Measurements from ENCODE around the gene ARHGAP5. TPM values are rescaled to one million over a fixed set of nuclear protein-coding genes. Genes with fewer than 3 reads are reported as not detected.
"Not testable (repeated sequence)": the region's sequence is repeated elsewhere in the genome, so short reads cannot be mapped to it uniquely, and the experiment has no call there.

Gene ARHGAP5
- total RNA-seq, 2 experiments from 2014 or later, result 8.1 to 20.4 TPM

DNA sequence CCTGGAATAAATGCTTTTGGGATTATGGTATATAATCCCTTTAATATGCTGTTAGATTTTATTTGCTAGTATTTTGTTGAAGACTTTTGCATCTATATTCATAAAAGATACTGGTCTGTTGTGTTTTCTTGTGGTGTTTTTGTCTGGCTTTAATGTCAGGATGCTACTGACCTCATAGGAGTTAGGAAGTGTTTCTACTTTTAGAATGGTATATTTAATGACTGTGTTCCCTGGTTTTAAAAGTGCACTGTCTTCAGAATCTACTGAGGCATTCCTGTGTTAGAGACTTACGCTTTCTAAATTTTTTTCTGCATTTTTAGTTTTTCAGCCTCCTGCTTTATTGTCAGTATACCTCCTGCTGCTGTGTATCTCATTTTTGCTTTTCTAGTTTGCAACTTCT, 51.6 kb downstream of the ARHGAP5 start:
- H3K9me2 ChIP-seq (ENCODE audit: insufficient read depth, low read length), result no peaks in the 10 kb centered on the region
- no peaks in the 10 kb centered on the region for H4K20me1 ChIP-seq (ENCODE audit: insufficient read depth, low read length)
- TF ChIP-seq CTCF (conservative IDR thresholded peaks at IDR 0.05; ENCODE audit: low read length) (no peak), EZH2phosphoT487 (IDR thresholded peaks at IDR 0.05; ENCODE audit: borderline replicate concordance, low read depth, low read length) (no peak)
- no peak overlapping the region for H3K4me2 ChIP-seq (ENCODE audit: low read length)
- H3K79me2 ChIP-seq (ENCODE audit: insufficient read depth, low read depth, low read length), result no peaks in the 10 kb centered on the region
- H3K36me3 ChIP-seq (ENCODE audit: insufficient read depth, low read length), result no peaks in the 10 kb centered on the region
- POLR2A ChIA-PET, result no interaction called here
- H2AFZ ChIP-seq (ENCODE audit: low read length), result no peak overlapping the region
- H3K27ac ChIP-seq (ENCODE audit: low read depth, low read length, poor library complexity, severe bottlenecking), result no peak overlapping the region
- no peak for DNase-seq (ENCODE audit: low spot score)
- BruUV-seq (replicated peaks), result no TSS peak
- intact Hi-C loops (cut with micrococcal nuclease; ENCODE audit: unreplicated experiment), result no loop called here
- H3K4me3 ChIP-seq (ENCODE audit: low read depth, low read length, poor library complexity, severe bottlenecking), result no peak overlapping the region
- CTCF ChIA-PET (ENCODE audit: unreplicated experiment), result no interaction called here
- no peaks in the 10 kb centered on the region for H3K9me3 ChIP-seq (ENCODE audit: low read length)
- H3K4me1 ChIP-seq (ENCODE audit: insufficient read depth, low read length, poor library complexity, severe bottlenecking), result no peaks in the 10 kb centered on the region

- POLR2A ChIA-PET, result no interaction called here
- CTCF ChIA-PET (ENCODE audit: unreplicated experiment), result no interaction called here
- no peaks in the 10 kb centered on the region for H4K20me1 ChIP-seq (ENCODE audit: insufficient read depth, low read length)
- H3K36me3 ChIP-seq (ENCODE audit: insufficient read depth, low read length), result no peaks in the 10 kb centered on the region
- H3K27ac ChIP-seq (ENCODE audit: low read depth, low read length, poor library complexity, severe bottlenecking), result no peak overlapping the region
- no peaks in the 10 kb centered on the region for H3K9me2 ChIP-seq (ENCODE audit: insufficient read depth, low read length)
- BruUV-seq (replicated peaks), result no TSS peak
- no peaks in the 10 kb centered on the region for H3K79me2 ChIP-seq (ENCODE audit: insufficient read depth, low read depth, low read length)
- no peak overlapping the region for H3K4me2 ChIP-seq (ENCODE audit: low read length)
- no peaks in the 10 kb centered on the region for H3K9me3 ChIP-seq (ENCODE audit: low read length)
- TF ChIP-seq CTCF (conservative IDR thresholded peaks at IDR 0.05; ENCODE audit: low read length) (no peak), EZH2phosphoT487 (IDR thresholded peaks at IDR 0.05; ENCODE audit: borderline replicate concordance, low read depth, low read length) (no peak)
- H3K4me3 ChIP-seq (ENCODE audit: low read depth, low read length, poor library complexity, severe bottlenecking), result no peak overlapping the region
- no peak for DNase-seq (ENCODE audit: low spot score)
- intact Hi-C loops (cut with micrococcal nuclease; ENCODE audit: unreplicated experiment), result no loop called here
- H3K4me1 ChIP-seq (ENCODE audit: insufficient read depth, low read length, poor library complexity, severe bottlenecking), result no peaks in the 10 kb centered on the region
- no peak overlapping the region for H2AFZ ChIP-seq (ENCODE audit: low read length)
Measured at GRCh38 chr14:32129124-32129523, 52.0 kb downstream of the ARHGAP5 start.

- POLR2A ChIA-PET; CTCF ChIA-PET (ENCODE audit: unreplicated experiment); H2AFZ ChIP-seq (ENCODE audit: low read length); H4K20me1 ChIP-seq (ENCODE audit: insufficient read depth, low read length); H3K4me3 ChIP-seq (ENCODE audit: low read depth, low read length, poor library complexity, severe bottlenecking); intact Hi-C loops (cut with micrococcal nuclease; ENCODE audit: unreplicated experiment); H3K4me2 ChIP-seq (ENCODE audit: low read length); DNase-seq (ENCODE audit: low spot score); BruUV-seq (replicated peaks); H3K79me2 ChIP-seq (ENCODE audit: insufficient read depth, low read depth, low read length); H3K4me1 ChIP-seq (ENCODE audit: insufficient read depth, low read length, poor library complexity, severe bottlenecking); H3K9me2 ChIP-seq (ENCODE audit: insufficient read depth, low read length); H3K9me3 ChIP-seq (ENCODE audit: low read length); H3K36me3 ChIP-seq (ENCODE audit: insufficient read depth, low read length); H3K27ac ChIP-seq (ENCODE audit: low read depth, low read length, poor library complexity, severe bottlenecking): not testable (repeated sequence)
Measured at GRCh38 chr14:32131689-32132088, 54.6 kb downstream of the ARHGAP5 start.

Data from OCI-LY7 (cell line).